ENCODE measurements around the gene ZFAND5.

The ZFAND5 gene

DNA sequence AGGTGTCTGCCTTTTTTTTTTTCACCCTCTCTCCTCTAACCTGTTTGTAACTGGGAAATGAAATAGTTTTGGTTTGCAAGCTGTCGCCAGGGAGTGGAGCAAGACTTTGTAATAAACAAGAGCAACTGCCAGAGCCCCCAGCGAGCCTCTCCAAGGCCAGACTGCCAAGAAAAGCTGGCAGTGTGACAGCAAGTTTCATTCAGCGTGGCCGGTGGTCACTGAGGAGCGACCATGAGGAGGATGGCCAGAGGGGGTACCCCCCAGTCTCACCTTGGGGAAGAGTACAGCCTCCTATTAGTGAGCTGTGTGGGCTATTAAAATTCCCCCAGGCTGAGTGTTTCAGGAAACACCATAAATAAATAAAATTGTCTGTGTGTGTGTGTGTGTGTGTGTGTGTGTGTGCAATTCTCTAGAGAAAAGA is 49.9 kb downstream of the ZFAND5 start:
- TF ChIP-seq, protein P1, sequence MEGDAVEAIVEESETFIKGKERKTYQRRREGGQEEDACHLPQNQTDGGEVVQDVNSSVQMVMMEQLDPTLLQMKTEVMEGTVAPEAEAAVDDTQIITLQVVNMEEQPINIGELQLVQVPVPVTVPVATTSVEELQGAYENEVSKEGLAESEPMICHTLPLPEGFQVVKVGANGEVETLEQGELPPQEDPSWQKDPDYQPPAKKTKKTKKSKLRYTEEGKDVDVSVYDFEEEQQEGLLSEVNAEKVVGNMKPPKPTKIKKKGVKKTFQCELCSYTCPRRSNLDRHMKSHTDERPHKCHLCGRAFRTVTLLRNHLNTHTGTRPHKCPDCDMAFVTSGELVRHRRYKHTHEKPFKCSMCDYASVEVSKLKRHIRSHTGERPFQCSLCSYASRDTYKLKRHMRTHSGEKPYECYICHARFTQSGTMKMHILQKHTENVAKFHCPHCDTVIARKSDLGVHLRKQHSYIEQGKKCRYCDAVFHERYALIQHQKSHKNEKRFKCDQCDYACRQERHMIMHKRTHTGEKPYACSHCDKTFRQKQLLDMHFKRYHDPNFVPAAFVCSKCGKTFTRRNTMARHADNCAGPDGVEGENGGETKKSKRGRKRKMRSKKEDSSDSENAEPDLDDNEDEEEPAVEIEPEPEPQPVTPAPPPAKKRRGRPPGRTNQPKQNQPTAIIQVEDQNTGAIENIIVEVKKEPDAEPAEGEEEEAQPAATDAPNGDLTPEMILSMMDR (conservative IDR thresholded peaks at IDR 0.05; ENCODE audit: low read depth, low read length): no peak
- peak overlapping the region; percentile 17 for H3K4me3 ChIP-seq (ENCODE audit: low read length)
- peak; percentile 77 for DNase-seq (ENCODE audit: low read depth)

GRCh38 chr9:72313507-72313906 is 51.5 kb downstream of the ZFAND5 start:
- no peak overlapping the region for H3K4me3 ChIP-seq (ENCODE audit: low read length)
- TF ChIP-seq, protein P1 (conservative IDR thresholded peaks at IDR 0.05; ENCODE audit: low read depth, low read length): no peak
- no peak for DNase-seq (ENCODE audit: low read depth)

- H3K4me3 ChIP-seq (ENCODE audit: low read length): no peak overlapping the region
- TF ChIP-seq, protein P1 (conservative IDR thresholded peaks at IDR 0.05; ENCODE audit: low read depth, low read length): no peak
- no peak for DNase-seq (ENCODE audit: low read depth)
These were observed 52.5 kb downstream of the ZFAND5 start for GRCh38 chr9:72312386-72312987.

DNA sequence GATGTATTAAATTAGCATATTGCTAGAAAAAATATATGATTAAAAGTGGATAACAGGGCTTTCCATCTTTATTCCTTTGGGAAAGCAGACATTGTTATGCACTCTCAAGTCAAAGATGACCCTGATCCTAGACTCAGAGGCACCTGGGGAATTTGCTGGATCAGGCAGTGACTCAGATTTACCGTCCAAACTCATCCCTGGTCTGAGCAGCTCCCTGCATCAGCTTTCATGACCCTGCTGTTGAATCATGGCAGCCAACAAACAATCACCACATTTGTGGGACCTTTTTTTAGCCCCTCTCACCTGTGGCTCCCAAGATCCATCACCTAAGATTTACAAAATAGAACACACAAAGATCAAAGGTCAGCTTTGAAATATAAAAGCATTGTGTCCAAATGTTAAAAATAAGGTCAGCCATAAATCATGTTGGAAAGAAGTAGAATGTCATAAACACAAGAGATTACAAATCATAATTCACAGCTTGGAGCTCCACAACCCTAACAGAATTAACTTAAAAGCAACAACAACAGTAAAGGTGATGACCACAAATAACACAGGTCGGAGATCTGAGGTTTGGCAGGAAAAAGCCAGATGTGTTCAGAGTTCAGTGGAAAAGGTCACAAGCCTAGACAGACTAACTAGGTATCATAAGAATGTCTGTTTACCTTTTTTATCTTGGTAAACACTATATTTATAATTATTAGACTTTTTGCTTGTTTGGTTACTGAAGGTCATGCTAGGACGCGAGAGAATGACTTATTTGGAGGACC is 55.5 kb downstream of the ZFAND5 start:
- H3K4me3 ChIP-seq (ENCODE audit: low read length): no peak overlapping the region
- TF ChIP-seq, protein P1 (conservative IDR thresholded peaks at IDR 0.05; ENCODE audit: low read depth, low read length): no peak
- no peak for DNase-seq (ENCODE audit: low read depth)

GRCh38 chr9:72306761-72307160 is 58.2 kb downstream of the ZFAND5 start:
- no peak overlapping the region for H3K4me3 ChIP-seq (ENCODE audit: low read length)
- DNase-seq (ENCODE audit: low read depth): no peak
- TF ChIP-seq, protein P1 (conservative IDR thresholded peaks at IDR 0.05; ENCODE audit: low read depth, low read length): no peak

DNA sequence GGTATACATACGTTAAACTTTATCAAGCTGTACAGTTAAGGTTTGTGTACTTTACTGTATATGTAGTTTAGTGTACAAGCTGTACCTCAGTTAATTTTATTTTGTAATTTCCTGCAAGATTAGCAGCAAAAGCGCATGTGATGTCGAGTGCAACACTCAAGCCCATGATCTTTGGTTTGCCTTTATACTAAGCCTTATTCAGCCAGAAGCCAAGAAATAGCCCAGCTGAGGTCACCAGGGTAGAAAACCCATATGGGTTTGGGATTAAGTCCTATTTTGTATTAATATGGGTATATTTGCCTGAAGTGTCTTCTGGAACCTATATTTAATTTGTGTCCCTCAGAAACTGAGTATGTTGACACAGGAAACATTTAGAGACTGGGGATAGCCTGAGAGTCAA is 59.3 kb downstream of the ZFAND5 start:
- DNase-seq (ENCODE audit: low read depth): no peak
- TF ChIP-seq, protein P1 (conservative IDR thresholded peaks at IDR 0.05; ENCODE audit: low read depth, low read length): no peak
- H3K4me3 ChIP-seq (ENCODE audit: low read length): no peak overlapping the region

- no peak overlapping the region for H3K4me3 ChIP-seq (ENCODE audit: low read length)
- no peak for DNase-seq (ENCODE audit: low read depth)
- TF ChIP-seq, protein P1 (conservative IDR thresholded peaks at IDR 0.05; ENCODE audit: low read depth, low read length): no peak
These were observed 59.9 kb downstream of the ZFAND5 start for GRCh38 chr9:72305102-72305546.
